GM18861 (cell line): ENCODE data around the gene RGPD8.
"Not testable (repeated sequence)": the region's sequence is repeated elsewhere in the genome, so short reads cannot be mapped to it uniquely, and the experiment has no call there.

ENCODE experiments used
- ATAC-seq: cut with Tn5 transposase; IDR thresholded peaks from one replicate; pipeline ENCODE4 v1.9.1; 2021; ENCODE audit not compliant: unreplicated experiment

Gene RGPD8

DNA sequence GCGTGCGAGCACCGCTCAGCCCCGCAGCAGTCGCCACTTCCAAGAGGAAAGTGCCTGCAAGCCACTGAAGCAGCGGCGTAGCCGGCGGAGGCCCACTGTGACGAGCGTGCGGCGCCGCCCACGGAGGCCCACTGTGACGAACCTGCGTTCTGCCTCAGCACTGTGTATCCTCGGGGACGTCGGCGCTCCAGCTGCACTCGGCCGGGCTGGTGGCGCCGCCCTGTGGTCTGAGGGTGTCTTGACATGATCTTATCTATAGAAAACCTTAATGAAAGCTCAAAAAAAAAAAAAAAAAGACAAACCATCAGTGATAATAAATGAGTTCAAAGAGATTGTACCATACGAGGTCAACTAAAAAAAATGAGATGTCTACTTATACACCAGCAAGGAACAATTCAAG, at the start of gene RGPD8:
TSS of gene RGPD8 (minus strand) at position 166 of the 400 bp plus-strand sequence. CDS start 192 bp downstream, outside the sequence.
- peak; percentile 96 for ATAC-seq

DNA sequence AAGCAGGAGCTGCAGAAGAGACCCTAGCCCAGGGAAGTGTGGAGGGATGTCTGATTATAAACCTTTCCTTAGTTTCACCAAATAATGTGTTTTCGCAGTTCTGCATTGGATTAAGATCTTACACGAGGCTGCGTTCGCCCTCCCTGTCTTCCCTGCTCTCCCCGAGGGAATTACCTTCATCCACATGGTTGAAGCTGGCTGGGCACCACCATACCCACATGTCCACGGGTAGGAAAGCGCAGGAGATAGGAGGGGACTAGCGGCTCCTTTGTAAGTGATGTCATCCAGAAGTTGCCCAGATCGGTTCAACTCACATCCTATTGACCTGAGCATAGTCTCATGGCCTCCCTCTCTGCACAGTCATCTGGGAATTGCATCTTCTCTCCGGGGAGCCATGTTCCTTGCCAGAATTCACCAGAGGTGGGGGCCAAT, 49.6 kb upstream of the RGPD8 start:
- no peak for ATAC-seq

DNA sequence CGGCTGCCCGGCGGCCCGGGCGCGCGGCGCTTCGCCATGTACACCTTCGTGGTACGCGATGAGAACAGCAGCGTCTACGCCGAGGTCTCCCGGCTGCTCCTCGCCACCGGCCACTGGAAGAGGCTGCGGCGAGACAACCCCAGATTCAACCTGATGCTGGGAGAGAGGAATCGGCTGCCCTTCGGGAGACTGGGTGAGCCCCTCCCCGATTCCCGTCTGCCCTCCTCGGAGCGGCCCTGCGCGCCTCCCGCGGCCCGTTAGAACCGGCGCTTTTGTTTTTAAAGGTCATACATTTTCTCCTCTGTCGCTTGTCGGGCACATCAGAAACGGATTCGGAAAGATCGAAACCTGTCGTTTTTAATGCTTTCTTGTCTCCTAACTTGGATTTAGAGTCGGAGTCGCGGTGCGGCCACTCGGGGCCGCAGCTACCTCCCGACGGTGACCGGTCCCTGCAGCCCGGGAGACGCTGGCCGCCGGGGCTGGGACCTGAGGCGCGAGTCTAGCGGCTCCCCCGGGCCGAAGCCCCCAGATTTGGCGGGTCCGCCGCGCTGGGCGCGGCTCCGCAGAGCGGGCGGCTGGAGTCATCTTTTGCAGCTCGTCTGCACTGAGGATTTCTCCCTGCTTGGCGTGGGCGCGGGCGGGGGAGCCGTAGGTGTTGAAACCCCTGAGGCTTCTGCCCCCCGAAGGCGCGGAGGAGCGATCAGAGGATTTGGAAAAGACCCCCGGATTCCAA, 49.0 kb upstream of the RGPD8 start:
- no peak for ATAC-seq

DNA sequence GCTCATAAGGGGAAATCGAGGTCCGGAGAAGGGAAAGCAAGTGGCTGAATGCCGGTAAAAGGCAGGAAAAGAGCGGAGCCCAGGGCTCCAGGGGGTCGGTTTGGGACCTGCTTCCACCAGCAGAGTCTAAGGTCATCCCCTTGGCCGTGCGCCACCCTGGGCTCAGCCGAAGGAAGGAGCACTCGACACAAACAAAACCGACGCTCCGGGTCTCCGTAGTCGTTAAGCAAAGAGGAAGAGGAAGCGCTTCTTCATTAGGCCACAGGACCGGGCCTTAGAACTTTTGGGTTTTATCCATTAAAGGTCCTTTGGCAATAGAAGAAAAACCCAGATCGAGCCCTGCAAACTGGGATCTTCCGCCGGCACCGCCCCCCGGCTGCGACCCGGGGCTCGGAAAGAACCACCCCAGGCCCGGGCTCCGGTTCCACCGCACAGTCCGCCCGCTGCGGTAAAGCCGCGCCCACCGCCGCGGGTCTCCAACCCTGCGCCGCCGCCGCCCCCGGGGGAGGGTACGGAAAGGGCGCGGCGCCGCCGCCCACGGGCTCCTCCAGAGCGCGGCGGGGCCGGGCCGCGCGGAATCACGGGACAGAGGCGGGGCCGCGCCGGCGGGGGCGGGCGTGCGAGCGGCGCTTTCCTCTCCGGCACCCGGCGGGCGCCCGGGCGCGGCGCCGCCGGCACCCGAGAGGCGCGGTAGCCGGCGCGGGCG, 48.2 kb upstream of the RGPD8 start, which contains the start of gene TTL:
TSS of gene TTL (plus strand) at position 629 of the 706 bp plus-strand sequence. CDS start 189 bp downstream, outside the sequence.
- ATAC-seq = peak; percentile 53

DNA sequence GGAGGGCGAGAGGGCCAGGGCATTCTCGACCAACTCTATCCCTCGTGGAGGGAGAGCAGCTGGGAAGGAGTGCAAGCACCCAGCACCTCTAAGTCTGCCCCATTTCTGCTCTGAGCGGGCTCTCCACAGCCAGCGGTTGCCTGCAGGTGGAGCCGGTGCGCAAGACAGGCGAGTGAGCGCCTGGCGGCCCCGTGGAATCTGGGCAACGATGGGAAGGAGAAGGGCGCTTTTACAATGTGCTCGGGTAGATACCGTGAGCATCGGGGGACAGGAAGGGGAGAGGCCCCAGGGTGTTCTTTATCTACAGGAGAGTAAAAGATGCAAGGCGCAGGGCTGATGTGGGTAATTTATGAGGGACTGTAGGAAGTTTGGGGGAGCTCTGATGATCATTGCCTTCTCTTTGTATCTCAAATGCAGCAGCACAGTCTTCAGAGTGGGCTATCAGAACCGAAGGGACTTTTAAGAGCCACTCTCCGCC, 47.6 kb upstream of the RGPD8 start:
- peak; percentile 54 for ATAC-seq

DNA sequence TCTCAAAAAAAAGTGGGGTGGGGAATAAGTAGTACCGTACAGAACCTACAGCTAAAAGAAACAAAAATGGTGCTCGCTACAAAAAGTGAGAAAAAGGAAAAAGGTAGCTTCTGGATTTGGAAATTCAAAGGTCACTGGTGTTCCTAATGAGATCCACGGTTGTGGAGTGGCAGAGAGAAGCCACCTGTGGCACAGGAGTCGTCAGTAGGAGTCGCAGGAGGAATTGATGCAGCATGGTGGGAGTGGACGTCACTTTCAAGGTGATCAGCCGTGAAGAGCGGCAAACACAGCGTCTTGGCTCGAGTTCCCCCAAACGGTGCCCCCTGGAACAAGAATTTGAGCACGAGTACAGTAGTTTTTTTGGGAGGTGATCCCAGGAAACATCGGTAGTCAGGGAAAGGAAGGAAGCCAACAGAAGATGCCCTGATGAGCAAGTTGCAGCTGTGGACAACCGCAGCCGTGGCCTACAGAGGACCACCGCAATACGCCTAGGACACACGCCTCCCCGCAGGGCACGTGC, 47.1 kb upstream of the RGPD8 start:
- no peak for ATAC-seq

DNA sequence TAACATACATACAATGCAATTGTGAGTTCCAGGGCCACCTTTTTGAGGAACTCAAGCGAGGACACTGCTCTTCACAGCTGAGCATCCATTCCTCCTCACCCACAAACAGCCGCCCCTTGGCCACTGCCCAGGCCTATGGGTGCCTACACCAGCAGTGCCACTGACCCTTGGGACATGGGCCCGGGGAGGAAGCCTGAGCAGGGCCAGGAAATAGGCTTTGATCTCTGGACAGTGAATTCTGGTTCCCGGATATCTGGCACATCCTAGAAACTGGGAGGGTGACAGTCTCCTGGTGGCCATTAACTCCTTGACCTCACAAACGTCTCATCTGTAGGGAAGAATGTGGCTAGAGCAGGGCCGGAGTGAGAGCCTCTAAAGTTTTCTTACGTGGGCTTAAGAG, 43.0 kb upstream of the RGPD8 start:
- ATAC-seq = no peak

DNA sequence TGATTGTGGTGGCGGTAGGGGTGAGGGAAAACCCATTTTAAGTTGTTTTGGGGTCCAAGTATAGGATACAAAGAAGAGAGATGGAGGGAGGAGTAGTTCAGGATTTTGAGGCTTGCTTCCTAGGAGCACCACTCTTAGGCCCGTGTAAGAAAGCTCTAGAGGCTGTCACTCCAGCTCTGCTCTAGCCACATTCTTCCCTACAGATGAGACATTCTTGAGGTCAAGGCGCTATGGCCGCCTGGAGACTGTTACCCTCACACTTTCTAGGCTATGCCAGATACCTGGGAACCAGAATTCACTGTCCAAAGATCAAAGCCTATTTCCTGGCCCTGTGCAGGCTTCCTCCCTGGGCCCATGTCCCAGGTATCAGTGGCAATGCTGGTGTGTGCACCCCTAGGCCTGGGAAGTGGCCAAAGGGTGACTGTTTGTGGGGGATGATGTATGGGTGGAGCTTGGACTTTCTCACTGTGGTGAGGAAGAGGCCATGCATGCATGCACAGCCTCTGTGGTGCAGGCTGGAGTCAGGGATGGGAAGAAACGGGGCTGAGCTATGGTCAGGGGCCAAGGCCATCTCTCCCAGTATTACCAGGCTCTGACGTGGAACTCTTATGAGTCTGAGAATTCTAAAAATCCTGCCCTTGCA, 41.5 kb upstream of the RGPD8 start:
- no peak for ATAC-seq

DNA sequence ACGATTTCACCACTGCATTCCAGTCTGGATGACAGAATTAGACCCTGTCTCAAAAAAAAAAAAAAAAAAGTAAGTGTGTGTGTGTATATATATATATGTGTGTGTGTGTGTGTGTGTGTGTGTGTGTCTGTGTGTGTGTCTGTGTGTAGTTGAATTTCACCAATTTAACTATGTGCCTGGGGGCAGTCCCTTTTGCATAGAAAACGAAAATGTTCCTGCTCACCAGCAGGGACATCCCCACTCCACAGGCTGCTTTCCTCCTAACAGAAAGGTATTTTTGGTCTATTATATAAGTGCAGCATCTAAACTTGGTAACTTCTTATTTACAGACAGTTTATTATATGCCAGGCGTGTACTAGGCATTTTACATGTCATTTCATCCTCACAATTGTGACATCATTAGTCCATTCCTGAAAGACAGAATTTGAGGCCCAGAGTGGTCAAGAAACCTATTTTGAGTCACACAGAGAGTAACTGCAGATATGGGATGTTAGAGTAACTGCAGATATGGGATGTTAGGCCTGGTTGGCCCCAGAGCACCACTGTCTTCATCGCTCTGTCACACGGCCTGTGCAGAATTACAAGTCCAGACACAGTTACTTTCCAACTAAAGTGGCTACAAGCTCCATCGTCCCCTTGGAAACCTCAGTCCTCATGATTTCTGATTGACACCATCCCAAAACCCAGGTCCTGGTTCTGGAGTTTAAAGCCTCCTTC, 39.3 kb upstream of the RGPD8 start:
- ATAC-seq = no peak

DNA sequence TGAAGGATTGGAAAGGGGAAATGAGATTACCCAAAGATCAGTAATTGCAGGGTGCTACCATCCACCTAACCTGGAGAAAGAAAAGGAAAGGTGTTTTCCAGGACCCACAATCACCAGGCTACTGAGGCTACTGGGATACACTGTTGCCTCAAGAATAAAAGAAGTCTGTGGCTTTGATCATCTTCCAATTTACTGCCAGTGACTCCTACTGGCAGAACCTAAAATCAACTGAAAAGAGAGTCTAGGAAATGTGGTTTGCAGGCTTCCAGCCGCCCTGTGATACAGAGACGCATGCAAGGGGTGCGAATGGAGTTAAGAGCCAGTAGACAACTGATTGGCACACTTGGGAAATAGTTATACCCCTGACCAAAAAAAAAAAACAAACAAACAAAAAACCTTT, 31.9 kb upstream of the RGPD8 start:
- no peak for ATAC-seq

DNA sequence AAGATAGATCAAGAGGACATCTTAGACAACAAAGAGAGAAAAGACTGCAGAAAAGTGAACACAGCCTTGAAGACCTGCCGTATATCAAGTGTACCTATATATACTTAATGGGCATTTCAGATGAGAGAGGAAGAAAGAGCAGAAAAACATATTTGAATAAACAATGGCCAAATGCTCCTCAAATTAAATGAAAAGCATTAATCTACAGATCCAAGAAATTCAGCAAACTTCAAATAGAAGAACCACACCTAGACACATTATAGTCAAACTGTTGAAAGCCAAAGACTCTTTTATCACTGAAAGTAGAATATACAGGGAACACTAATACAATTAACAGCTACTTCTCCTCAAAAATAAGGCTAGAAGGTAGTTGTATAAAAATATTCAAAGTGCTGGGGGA, 29.8 kb upstream of the RGPD8 start:
- no peak for ATAC-seq

DNA sequence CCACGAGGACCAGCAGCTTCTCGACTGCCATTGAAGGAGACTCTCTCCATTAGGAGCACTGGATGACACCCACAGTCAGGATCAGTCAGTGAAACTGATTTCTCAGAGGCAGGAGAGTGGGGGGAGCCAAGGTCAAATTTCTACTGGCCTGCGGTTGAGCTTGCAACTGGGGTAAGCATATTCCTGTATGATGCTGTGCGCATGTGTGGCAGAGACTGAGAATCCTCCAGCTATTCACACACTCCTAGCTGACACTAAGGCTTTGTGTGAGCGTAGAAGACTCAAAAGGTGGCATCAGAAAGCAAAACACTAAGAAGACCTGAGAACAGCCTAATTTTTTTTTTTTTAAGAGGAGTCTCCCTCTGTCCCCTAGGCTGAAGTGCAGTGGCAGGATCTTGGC, 28.7 kb upstream of the RGPD8 start:
- ATAC-seq = no peak

DNA sequence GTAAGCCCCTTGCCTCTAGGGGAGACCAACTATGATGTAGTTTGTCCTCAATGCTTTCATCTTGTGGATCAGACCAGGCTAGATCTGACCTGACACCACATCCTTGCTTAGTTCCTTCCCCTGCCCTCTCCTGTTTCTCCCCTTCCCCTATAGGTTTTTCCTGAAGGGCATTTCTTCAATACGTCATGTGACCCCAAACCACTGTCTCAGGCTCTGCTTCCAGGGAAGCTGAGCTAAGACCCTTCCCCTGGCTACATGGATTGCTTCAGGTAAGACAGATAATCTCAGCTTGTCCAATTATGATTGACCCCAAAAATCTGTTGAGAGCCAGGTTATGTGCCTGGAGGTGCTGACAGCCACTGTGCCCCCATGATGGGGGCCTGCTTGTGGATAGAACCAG, 25.9 kb upstream of the RGPD8 start:
- ATAC-seq = no peak

DNA sequence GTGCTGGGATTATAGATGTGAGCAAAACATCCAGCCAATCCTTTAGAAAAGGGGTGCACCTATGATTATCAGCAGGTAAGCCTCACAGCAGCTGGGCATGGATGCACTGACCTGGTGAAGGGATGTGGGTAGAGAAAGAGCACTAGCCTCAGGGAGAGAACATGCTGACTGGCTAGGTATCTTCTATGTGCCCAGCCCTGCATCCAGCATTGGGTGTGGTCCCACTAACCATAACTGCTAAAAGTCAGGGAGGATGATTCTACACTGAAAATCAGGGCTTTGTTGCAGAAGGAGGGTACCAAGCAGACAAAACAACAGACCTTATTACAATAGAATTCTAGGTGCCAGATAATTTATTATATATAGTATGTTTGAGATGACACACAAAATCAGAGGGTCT, 21.1 kb upstream of the RGPD8 start:
- no peak for ATAC-seq

DNA sequence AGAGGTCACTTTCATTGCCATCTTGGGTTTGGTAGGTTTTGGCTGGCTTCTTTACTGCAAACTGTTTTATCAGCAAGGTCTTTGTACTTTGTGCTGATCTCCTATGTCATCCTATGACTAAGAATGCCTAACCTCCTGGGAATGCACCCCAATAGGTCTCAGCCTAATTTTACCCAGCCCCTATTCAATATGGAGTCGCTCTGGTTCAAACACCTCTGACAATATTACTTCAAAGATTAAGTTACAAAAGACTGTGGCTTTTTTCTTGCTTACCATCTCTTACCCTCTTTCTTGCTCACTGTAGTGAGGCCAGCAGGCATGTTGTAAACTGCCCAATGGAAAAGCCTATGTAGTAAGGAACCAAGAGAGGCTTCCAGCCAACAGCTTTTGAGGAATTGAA, 17.9 kb upstream of the RGPD8 start:
- no peak for ATAC-seq

DNA sequence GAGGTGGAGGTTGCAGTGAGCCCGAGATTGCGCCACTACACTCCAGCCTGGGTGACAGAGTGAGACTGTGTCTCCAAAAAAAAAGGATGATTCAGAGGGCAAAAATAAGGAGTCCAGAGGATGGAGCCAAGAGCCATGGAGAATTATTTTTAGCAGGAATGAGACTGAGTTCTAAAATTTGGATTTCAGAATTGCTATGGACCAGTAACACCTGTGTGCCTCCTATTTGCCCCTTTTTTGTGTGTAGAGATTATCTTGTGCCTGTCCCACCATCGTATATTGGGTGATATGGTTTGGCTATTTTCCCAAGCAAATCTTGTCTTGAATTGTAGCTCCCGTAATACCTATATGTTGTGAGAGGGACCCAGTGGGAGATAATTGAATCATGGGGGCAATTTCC, 16.4 kb upstream of the RGPD8 start:
- ATAC-seq = no peak

DNA sequence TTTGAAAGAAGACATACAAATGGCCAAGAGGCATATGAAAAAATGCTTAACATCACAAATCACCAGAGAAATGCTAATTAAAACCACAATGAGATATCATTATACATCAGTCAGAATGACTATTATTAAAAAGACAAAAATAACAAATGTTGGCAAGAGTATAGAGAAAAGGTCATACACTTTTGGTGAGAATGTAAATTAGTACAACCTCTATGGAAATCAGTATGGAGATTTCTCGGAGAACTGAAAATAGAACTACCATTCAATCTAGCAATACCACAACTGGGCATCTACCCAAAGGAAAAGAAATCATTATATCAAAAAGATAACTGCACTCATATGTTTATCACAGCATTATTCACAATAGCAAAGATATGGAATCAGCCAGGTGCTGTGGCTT, 10.8 kb upstream of the RGPD8 start:
- ATAC-seq = not testable (repeated sequence)

DNA sequence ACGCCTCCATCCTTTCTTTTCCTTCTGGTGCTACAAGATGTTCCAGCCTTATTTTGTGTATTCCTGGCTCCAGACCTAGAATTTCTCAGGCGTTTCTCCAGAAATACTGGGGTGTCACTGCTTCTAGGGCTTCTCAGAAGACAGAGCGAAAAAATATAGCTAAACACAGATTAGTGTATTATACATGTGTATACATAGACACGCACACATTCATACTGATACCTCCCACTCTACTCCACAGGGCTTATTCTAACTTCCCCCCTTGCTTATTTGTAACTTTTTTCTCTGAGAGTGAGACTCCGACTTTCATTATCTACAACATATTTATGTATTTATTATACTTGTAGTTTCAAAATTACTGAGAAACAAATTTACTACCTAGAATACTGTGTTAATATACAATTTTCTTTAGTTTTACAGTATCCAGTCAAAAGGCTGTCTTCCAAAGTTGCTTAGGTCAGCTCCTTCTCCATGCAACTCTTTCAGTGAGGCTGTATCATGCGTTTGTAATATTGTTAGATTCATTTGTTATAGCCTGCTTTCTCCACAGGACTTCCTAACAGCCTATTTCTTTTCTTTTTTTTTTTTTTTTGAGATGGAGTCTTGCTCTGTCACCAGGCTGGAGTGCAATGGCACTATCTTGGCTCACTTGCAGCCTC, 5.3 kb upstream of the RGPD8 start:
- ATAC-seq = not testable (repeated sequence)

DNA sequence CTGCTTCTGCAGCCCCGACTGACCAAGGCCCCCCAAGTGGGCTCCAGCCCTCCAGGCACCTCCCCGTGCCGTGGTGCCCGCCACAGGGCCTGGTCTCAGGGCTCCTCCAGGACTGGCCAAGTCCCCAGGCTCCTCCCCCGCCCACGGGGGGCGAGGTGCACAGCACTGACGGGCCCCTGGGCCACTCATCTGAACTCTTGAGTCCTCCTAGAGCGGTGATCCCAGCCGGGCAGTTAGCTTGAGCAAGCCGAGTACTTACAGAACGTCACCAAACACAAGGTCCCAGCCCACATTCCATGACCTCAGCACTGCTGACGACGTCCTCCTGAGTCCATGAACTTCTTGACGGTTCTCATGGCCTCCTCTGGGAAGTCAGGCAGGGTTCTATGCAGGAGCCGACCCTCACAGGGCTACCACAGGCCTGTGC, 4.0 kb upstream of the RGPD8 start:
- not testable (repeated sequence) for ATAC-seq

DNA sequence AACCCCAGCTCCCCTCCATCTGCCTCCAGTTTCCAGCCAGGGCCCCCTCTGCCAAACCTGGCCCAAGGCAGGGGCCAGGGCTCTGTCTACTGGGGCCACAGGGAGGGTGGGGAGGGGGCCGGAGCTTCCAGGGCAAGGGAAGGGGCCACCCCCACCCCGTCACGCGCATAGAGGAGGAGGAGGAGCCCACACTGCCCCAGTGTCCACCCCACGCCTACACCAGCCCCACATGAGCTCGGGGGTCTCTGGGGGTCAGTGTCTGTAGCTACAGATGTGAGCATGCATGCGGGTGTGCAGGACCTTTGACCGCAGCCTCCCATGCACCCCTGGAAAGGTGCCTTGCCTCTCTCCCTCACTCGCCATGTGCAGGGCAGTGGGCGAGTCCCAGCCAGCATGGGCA, 3.5 kb upstream of the RGPD8 start:
- ATAC-seq = not testable (repeated sequence)
